Germinal center (tissue), 1 donor: ENCODE data around the gene OR13D1.
"Not testable (repeated sequence)": the region's sequence is repeated elsewhere in the genome, so short reads cannot be mapped to it uniquely, and the experiment has no call there.

Experiments used
- DNase-seq: peaks from one replicate; pipeline ENCODE4 v3.0.0; 2012; ENCODE audit warnings: mixed read lengths, low spot score

The OR13D1 gene, protein sequence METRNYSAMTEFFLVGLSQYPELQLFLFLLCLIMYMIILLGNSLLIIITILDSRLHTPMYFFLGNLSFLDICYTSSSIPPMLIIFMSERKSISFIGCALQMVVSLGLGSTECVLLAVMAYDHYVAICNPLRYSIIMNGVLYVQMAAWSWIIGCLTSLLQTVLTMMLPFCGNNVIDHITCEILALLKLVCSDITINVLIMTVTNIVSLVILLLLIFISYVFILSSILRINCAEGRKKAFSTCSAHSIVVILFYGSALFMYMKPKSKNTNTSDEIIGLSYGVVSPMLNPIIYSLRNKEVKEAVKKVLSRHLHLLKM

GRCh38 chr9:104694218-104694617 lies at the start of gene OR13D1:
Gene OR13D1, plus strand, starts transcription at chr9:104694518. Its CDS starts 0 bp downstream, at chr9:104694518.
- DNase-seq: no peak

GRCh38 chr9:104658496-104659195 lies 35.7 kb upstream of the OR13D1 start:
- DNase-seq: no peak

DNA sequence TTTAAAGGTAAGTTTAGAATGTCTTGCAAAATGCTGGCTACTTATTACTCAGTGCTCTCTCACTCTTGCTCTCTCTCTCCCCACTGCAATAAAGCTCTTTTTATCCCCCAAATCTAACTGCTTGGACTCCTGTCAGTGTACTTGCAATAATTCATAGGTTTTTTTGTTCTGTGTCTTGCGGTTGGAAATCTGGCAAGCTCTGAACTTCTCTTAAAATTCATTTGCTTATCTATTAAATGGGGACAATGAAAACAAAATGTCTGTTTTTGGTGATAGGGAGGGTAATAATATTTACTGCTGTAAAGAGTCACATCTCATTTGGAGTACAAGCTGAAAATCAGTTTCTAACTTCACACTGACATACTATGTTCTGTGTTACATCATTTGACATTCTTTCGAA lies 18.7 kb upstream of the OR13D1 start:
- DNase-seq: no peak

GRCh38 chr9:104682642-104683041 lies 11.7 kb upstream of the OR13D1 start:
- peak; percentile 6 for DNase-seq

GRCh38 chr9:104686081-104686480 lies 8.2 kb upstream of the OR13D1 start:
- DNase-seq: no peak

GRCh38 chr9:104700306-104700705 lies 6.0 kb downstream of the OR13D1 start:
- DNase-seq: no peak

GRCh38 chr9:104708737-104709136 lies 14.4 kb downstream of the OR13D1 start:
- not testable (repeated sequence) for DNase-seq

- no peak for DNase-seq
Observed at GRCh38 chr9:104711604-104712003, 17.3 kb downstream of the OR13D1 start.

DNA sequence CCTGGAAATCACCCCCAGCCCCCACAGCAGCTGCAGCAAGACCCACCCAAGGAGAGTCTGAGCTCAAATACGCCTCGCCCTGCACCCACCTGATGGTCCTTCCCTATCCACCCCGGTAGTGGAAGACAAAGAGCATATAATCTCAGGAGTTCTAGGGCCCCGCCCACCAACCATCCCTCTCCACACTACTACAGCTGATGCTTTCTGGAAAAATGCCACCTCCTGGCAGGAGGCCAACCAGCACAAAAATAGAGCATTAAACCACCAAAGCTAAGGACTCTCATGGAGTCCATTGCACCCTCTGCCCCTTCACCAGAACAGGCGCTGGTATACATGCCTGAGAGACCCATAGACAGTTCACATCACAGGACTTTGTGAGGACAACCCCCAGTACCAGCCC lies 30.7 kb downstream of the OR13D1 start:
- DNase-seq: no peak

DNA sequence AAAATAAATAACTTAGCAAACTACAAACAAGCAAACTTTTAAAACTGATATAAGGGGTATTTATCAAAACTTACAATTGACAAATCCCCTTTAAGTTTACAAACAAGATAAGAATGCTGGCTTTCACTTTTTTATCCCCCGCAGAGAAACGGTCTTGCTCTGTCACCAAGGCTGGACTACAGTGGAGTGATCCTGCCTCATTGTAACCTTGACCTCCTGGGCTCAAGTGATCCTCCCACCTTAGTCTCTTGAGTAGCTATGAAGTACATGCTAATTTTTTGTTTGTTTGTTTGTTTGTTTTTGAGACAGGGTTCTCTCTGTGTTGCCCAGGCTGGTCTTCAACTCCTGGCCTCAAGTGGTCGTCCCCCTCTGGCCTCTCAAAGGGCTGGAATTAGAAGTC lies 44.1 kb downstream of the OR13D1 start:
- no peak for DNase-seq

DNA sequence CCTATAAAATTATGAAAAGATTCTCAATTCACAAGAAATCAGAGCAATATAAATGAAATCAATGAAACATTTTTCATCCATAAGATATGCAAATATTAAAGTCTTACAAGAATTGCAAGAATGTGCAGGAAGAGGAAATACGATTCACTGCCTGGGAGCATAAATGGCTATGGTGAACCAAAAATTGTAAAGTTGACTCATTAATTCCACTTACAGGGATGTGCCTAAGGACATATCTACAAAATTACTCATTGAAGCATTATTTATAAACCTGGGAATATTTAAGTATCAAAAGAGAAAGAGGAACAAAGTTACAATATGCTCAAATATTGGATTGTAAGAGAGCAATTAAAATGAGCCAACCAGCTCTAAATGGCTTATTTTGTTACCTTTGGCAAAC lies 46.3 kb downstream of the OR13D1 start:
- DNase-seq: no peak

GRCh38 chr9:104743376-104743985 lies 49.2 kb downstream of the OR13D1 start:
- DNase-seq: peak; percentile 68
